ENCODE measurements around the gene SUGCT.

The SUGCT gene

DNA sequence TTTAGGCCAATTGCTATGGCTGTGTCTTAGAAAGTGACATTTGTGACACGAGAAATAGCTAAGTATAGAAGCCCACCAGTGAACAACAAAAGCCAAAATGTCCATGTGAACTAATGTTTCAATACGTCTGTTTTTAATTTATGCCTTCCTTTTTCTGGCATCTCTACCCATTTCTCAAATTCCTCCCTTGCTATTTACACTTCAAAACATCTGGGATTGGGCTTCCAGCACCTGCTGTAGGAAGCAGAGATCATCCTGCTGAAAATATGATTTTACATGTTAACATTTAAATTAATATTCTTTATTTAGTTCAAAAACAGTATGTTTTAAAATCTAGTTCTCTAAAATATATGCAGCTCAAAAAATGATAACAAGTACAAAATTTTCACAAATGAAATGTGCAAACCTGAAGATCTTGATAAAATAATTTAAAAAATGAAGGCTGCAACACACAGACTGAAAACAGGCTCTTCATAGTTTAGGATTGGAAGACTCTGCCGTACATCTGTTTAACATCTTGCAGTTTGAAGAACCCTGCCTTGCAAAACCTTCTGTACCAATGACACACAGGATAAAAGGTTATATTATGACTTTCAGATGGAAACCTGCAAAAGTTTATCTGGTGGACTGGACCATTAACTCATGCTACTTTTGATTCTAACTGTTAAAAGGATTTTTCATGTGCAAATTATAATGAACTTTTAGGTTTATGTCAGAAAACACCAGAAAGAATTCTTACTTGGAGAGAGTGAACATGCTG lies 408.4 kb downstream of the SUGCT start:
- Histone ChIP-seq H3K27ac (ENCODE audit: low read depth, low read length) (no peak overlapping the region), H3K4me1 (ENCODE audit: control insufficient read depth, insufficient read depth, low read length) (no peaks in the 10 kb centered on the region), H3K9ac (ENCODE audit: low read depth, low read length) (no peak overlapping the region), H3K36me3 (ENCODE audit: control insufficient read depth, insufficient read depth, low read length) (no peaks in the 10 kb centered on the region), H3K4me3 (ENCODE audit: low read depth, low read length) (no peak overlapping the region), H3K27me3 (ENCODE audit: control insufficient read depth, insufficient read depth, low read length) (no peaks in the 10 kb centered on the region), H3K9me3 (ENCODE audit: control insufficient read depth, insufficient read depth, low read length) (no peaks in the 10 kb centered on the region)

DNA sequence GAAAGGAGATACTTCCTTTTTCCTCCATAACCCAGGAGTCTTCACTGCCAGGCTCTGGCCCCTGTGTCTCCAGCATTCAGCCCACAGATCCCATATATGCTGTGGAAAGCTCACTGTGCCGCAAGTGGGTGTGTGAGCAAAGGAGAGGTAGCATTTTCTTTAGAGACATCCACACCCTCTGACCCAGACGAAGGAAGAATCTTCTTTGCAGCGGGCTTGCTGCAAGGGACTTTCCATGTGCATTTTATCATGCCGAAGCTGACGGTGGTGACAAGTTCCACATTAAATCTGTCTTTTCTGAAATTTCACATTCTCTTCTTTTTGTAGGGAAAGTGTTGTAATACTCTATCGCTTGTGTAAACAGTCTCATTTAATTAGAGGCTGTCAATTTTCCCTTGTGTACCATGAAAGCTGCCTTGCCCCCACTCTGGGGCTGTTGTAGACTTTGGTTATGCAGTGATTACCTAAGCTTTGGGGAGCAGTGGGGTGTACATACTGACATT lies 409.5 kb downstream of the SUGCT start:
- Histone ChIP-seq H3K9ac (ENCODE audit: low read depth, low read length) (no peak overlapping the region), H3K36me3 (ENCODE audit: control insufficient read depth, insufficient read depth, low read length) (no peaks in the 10 kb centered on the region), H3K27ac (ENCODE audit: low read depth, low read length) (no peak overlapping the region), H3K9me3 (ENCODE audit: control insufficient read depth, insufficient read depth, low read length) (no peaks in the 10 kb centered on the region), H3K27me3 (ENCODE audit: control insufficient read depth, insufficient read depth, low read length) (no peaks in the 10 kb centered on the region), H3K4me1 (ENCODE audit: control insufficient read depth, insufficient read depth, low read length) (no peaks in the 10 kb centered on the region), H3K4me3 (ENCODE audit: low read depth, low read length) (no peak overlapping the region)

DNA sequence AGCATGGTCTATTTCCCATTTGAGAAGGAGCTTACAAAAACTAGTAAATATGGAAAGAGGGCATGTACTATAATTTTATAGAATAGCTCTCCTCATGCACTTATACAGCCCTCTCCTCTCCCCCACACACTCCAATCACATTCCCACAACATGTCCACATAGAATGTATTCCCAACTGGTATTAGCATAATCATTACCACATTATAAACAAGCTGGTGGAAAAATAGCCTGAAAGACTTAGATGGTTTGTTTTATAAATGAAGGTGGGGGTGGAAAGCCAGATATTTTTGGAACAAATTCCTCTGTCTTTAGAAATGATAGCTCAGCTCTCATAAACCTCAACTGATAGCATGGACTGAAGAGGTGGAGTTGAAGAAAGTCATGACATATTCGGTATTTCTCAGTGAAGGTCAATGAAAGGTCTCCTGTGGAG lies 410.1 kb downstream of the SUGCT start:
- no peaks in the 10 kb centered on the region for H3K9me3 ChIP-seq (ENCODE audit: control insufficient read depth, insufficient read depth, low read length)
- H3K4me3 ChIP-seq (ENCODE audit: low read depth, low read length), result no peak overlapping the region
- no peaks in the 10 kb centered on the region for H3K27me3 ChIP-seq (ENCODE audit: control insufficient read depth, insufficient read depth, low read length)
- no peak overlapping the region for H3K9ac ChIP-seq (ENCODE audit: low read depth, low read length)
- no peaks in the 10 kb centered on the region for H3K36me3 ChIP-seq (ENCODE audit: control insufficient read depth, insufficient read depth, low read length)
- H3K27ac ChIP-seq (ENCODE audit: low read depth, low read length), result no peak overlapping the region
- H3K4me1 ChIP-seq (ENCODE audit: control insufficient read depth, insufficient read depth, low read length), result no peaks in the 10 kb centered on the region

DNA sequence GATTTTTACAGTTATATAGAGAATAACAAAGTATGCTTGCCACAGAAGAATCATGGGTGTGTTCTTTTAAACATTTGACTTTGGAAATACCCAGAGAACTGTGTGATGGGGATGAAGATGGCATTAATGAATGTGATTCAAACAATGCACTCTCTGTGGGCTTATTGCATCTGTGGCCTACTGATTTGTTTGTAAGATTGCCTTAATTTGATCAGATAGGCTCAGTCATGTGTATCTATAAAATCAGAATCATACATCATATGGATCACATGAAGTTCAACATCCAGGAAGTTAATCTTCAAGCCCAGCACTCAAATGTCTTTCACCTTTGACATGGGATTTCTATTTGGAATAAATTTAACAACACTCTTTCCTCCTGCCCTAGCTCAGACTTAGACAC lies 410.9 kb downstream of the SUGCT start:
- H3K9me3 ChIP-seq (ENCODE audit: control insufficient read depth, insufficient read depth, low read length), result no peaks in the 10 kb centered on the region
- H3K9ac ChIP-seq (ENCODE audit: low read depth, low read length), result no peak overlapping the region
- no peak overlapping the region for H3K4me3 ChIP-seq (ENCODE audit: low read depth, low read length)
- no peaks in the 10 kb centered on the region for H3K4me1 ChIP-seq (ENCODE audit: control insufficient read depth, insufficient read depth, low read length)
- H3K27ac ChIP-seq (ENCODE audit: low read depth, low read length), result no peak overlapping the region
- H3K36me3 ChIP-seq (ENCODE audit: control insufficient read depth, insufficient read depth, low read length), result no peaks in the 10 kb centered on the region
- no peaks in the 10 kb centered on the region for H3K27me3 ChIP-seq (ENCODE audit: control insufficient read depth, insufficient read depth, low read length)

DNA sequence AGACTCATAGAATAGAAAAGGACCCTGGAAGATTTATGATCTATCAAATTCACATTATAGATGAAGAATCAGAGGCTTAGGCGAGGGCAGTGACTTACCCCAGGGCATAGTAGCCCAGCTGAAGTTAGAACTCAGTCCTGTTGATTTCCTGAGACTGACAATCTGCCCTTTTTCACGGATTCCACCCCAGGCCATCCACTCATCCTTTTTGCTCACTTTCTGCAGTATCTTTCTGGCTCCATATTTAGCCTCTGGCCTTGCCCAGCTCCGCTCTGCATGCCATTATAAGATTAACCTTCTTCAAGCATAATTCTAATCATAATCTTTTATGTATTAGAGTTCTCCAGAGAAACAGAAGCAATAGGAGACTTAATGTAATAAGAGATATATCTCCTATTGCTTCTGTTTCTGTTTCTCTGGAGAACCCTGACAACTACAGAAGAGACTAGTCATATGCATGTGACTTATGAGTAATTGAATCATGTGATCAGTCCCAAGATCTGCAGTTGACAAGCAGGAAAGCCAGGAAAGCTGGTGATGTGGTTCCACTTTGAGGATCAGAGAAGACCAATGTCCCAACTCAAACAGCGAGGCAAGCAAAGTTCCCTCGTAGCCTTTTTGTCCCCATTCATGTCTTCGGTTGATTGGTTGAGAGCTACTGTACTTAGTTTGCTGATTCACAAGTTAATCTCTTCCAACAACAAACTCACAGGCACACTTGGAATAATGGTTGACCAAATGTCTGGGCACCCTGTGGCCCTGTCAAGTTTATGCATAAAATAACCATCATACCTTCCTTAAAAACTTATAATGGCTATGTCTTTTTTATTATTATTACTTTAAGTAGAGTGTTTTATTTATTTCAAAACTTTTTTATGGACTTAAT lies 412.1 kb downstream of the SUGCT start:
- Histone ChIP-seq H3K36me3 (ENCODE audit: control insufficient read depth, insufficient read depth, low read length) (no peaks in the 10 kb centered on the region), H3K27me3 (ENCODE audit: control insufficient read depth, insufficient read depth, low read length) (no peaks in the 10 kb centered on the region), H3K4me3 (ENCODE audit: low read depth, low read length) (no peak overlapping the region), H3K27ac (ENCODE audit: low read depth, low read length) (no peak overlapping the region), H3K4me1 (ENCODE audit: control insufficient read depth, insufficient read depth, low read length) (no peaks in the 10 kb centered on the region), H3K9ac (ENCODE audit: low read depth, low read length) (no peak overlapping the region), H3K9me3 (ENCODE audit: control insufficient read depth, insufficient read depth, low read length) (no peaks in the 10 kb centered on the region)

DNA sequence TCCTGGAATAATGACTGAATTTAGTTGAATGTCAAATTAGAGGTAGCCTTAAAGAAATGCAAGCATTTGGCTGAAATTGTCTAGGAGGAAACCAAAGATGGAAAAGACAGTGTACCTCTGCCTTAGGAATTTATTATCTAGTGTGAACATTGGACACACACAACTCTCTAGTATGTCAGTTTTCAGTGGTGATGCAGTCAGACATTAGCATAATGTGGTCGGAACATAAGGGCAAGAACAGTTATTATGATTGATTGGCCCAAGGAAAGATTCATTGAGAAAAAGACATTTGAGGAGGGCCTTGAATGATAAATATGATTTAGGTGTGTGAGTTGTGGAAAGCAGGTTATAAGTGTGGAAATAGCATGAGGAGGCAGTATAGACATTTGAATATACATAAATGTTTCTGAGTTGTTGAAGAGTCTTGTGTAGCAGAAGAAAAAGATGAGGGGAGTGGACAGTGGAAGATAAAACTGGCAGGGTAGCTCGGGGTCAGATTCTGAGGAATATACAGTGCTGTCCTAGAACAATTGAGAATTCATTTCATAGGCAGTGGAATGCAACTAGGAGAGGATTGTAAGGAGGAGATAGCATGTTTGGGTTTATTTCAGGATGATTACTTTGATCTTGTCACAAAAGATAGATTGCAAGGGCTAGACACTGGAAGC lies 414.7 kb downstream of the SUGCT start:
- Histone ChIP-seq H3K27me3 (ENCODE audit: control insufficient read depth, insufficient read depth, low read length) (no peaks in the 10 kb centered on the region), H3K4me1 (ENCODE audit: control insufficient read depth, insufficient read depth, low read length) (no peaks in the 10 kb centered on the region), H3K36me3 (ENCODE audit: control insufficient read depth, insufficient read depth, low read length) (no peaks in the 10 kb centered on the region), H3K9me3 (ENCODE audit: control insufficient read depth, insufficient read depth, low read length) (no peaks in the 10 kb centered on the region), H3K9ac (ENCODE audit: low read depth, low read length) (no peak overlapping the region), H3K27ac (ENCODE audit: low read depth, low read length) (no peak overlapping the region), H3K4me3 (ENCODE audit: low read depth, low read length) (no peak overlapping the region)

DNA sequence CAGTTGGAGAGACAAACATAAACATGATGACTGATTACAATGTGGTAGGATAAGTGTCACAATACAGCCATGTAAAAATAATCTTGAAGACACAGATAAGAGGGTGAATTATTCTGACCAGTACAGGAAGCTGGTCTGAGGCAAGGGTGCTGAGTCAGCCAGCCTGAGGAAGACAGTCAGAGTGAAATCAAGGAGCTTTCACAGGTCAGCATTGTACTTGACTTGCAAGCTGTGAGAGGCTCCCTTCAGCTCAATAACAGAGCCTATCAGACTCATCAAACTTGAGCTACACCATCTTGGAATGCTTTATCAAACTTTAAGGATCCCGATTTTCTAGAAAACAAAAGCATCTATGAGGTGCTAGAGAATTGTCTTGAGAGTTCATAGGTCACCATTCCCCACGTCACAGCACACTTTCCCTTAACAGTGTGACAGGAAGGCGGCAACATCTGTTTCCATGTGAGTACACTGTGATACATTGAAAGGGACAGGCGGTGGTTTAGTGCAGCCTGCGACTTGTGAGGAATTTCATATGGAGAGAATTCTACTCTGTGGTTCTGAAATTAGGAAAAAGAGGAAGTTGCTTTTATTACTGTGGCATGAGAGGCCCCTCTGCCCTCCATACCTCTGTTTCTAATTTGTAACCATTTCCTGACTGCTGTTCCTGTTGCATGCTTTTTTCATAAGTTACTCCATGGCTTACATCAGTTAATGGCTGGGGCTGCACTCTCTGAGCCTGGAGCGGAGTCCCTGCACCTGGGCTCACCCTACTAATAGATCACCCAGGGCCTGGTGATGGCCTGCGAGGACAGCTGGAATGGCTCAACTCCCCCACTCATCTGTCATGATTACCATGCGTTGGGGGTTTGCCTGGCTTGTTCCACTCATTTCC lies 417.1 kb downstream of the SUGCT start:
- Histone ChIP-seq H3K4me1 (ENCODE audit: control insufficient read depth, insufficient read depth, low read length) (no peaks in the 10 kb centered on the region), H3K36me3 (ENCODE audit: control insufficient read depth, insufficient read depth, low read length) (no peaks in the 10 kb centered on the region), H3K27ac (ENCODE audit: low read depth, low read length) (no peak overlapping the region), H3K4me3 (ENCODE audit: low read depth, low read length) (no peak overlapping the region), H3K9me3 (ENCODE audit: control insufficient read depth, insufficient read depth, low read length) (no peaks in the 10 kb centered on the region), H3K9ac (ENCODE audit: low read depth, low read length) (no peak overlapping the region), H3K27me3 (ENCODE audit: control insufficient read depth, insufficient read depth, low read length) (no peaks in the 10 kb centered on the region)

DNA sequence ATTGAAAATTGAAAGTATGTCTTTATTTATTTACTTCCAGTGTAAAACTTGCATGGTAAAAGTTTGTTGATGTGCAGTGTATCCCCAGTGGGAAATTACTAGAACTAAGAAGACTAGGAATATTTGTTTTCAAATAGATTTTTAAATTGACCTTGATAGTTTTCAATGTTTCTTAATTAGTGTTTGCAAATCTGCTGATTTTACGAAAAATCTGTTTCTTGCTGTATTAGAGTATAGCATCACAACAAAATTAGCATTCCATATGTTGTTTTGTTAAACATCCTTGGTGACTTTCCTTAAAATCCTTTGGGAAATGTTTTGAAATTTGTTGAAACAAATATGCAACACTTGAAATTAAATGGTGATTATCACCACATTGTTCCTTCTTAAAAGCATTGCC lies 425.9 kb downstream of the SUGCT start:
- Histone ChIP-seq H3K27ac (ENCODE audit: low read depth, low read length) (no peak overlapping the region), H3K9ac (ENCODE audit: low read depth, low read length) (no peak overlapping the region), H3K36me3 (ENCODE audit: control insufficient read depth, insufficient read depth, low read length) (no peaks in the 10 kb centered on the region), H3K27me3 (ENCODE audit: control insufficient read depth, insufficient read depth, low read length) (no peaks in the 10 kb centered on the region), H3K9me3 (ENCODE audit: control insufficient read depth, insufficient read depth, low read length) (no peaks in the 10 kb centered on the region), H3K4me1 (ENCODE audit: control insufficient read depth, insufficient read depth, low read length) (no peaks in the 10 kb centered on the region), H3K4me3 (ENCODE audit: low read depth, low read length) (no peak overlapping the region)

DNA sequence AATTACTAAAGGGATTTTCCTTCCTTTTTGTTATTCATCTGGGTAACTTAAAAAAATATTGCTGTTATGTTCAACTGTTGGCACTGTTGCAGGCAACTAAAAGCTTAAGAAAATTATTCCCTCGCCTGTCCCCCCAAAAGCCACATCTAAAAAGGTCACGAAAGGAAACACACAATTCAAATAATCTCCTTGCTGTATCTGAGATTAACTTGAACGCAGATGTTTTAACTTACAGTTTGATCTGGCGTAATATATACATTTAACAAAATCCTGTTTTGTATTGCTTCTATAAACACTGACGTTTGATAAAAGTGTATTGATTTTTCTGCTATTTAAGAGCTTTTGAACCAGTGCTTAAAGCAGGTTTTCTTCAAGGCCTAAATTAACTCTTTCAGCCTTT lies 432.1 kb downstream of the SUGCT start:
- Histone ChIP-seq H3K27ac (ENCODE audit: low read depth, low read length) (no peak overlapping the region), H3K4me3 (ENCODE audit: low read depth, low read length) (no peak overlapping the region), H3K27me3 (ENCODE audit: control insufficient read depth, insufficient read depth, low read length) (no peaks in the 10 kb centered on the region), H3K36me3 (ENCODE audit: control insufficient read depth, insufficient read depth, low read length) (no peaks in the 10 kb centered on the region), H3K9ac (ENCODE audit: low read depth, low read length) (no peak overlapping the region), H3K4me1 (ENCODE audit: control insufficient read depth, insufficient read depth, low read length) (peaks cover 27% of the 10 kb centered on the region), H3K9me3 (ENCODE audit: control insufficient read depth, insufficient read depth, low read length) (no peaks in the 10 kb centered on the region)

DNA sequence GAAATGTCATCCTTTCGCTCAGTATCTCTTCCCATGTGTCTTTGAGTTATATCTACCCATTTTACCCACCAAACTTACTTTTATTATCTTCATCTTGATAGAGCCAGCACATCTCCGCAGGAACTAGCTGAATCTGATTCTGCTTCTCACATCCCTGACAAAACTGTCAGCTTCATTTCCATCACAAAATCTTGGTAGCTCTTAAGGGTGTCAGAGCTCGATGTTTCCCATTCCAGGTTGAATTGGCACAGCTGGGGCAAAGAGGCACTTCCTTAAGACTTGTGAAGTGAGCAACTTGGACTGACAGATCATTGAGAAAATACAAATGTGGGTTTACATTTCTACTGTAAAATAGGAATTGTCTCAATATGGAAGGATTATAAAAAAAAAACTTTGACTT lies 434.5 kb downstream of the SUGCT start:
- no peaks in the 10 kb centered on the region for H3K9me3 ChIP-seq (ENCODE audit: control insufficient read depth, insufficient read depth, low read length)

More for the DNA sequence above, 434.5 kb downstream of the SUGCT start:
- Histone ChIP-seq H3K4me1 (ENCODE audit: control insufficient read depth, insufficient read depth, low read length) (peaks cover 29% of the 10 kb centered on the region), H3K27me3 (ENCODE audit: control insufficient read depth, insufficient read depth, low read length) (no peaks in the 10 kb centered on the region), H3K36me3 (ENCODE audit: control insufficient read depth, insufficient read depth, low read length) (no peaks in the 10 kb centered on the region), H3K27ac (ENCODE audit: low read depth, low read length) (peak overlapping the region; percentile 63), H3K4me3 (ENCODE audit: low read depth, low read length) (no peak overlapping the region), H3K9ac (ENCODE audit: low read depth, low read length) (no peak overlapping the region)
